GM12874 (cell line): ENCODE data around the gene KEL.

ENCODE experiments used
- TF ChIP-seq, protein P1 (sequence below): IDR thresholded peaks from 2 replicates; pipeline ENCODE4 v1.5.1; 2011; ENCODE audit warnings: low read depth, mild to moderate bottlenecking, control low read depth, low read length, moderate library complexity; ENCODE audit not compliant: insufficient read depth

Gene KEL

DNA sequence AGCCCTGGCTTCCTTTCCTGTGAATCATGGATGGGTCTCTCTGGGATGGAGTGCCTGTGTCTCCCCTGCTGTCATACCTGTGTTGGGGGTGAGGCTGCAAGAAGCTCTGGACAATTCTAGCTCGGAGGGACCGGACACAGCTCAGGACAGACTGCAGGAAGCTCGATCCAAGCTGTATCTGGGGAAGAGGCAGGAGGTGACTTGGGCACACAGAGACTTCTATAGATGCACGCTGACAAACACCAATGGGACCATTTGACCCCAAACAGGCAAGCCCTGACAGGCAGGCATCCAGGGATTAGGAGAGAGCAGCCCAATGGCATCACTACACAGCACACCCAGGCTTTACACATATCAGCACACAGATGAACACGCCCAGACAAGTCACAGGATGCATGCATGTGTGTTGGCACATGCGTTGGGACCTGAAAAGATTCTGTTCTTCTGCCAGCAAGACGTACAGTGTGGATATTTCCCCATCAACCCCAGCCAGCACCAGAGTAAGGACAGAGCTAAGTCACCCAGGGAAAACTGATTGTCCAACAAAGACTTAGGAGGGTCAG lies 18.4 kb downstream of the KEL start:
- TF ChIP-seq, protein P1, sequence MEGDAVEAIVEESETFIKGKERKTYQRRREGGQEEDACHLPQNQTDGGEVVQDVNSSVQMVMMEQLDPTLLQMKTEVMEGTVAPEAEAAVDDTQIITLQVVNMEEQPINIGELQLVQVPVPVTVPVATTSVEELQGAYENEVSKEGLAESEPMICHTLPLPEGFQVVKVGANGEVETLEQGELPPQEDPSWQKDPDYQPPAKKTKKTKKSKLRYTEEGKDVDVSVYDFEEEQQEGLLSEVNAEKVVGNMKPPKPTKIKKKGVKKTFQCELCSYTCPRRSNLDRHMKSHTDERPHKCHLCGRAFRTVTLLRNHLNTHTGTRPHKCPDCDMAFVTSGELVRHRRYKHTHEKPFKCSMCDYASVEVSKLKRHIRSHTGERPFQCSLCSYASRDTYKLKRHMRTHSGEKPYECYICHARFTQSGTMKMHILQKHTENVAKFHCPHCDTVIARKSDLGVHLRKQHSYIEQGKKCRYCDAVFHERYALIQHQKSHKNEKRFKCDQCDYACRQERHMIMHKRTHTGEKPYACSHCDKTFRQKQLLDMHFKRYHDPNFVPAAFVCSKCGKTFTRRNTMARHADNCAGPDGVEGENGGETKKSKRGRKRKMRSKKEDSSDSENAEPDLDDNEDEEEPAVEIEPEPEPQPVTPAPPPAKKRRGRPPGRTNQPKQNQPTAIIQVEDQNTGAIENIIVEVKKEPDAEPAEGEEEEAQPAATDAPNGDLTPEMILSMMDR, result no peak

DNA sequence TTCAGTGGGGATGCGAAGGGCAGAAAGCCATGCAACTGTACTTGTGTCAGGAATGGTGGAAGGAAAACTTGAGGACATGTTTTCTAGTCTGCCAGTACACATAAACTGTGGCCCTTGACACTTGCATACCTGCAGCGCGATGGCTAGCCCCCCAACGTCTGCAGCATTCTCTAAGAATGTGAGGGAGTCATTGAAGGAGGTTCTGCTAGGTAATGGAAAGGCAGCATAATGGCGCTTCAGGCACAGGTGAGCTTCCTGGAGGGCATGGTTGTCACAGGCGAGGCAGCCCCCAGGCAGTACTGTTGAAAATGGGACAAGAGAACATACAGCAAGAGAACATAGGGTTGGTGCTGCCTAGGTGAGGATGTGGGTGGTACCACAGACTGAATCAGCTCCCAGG lies 19.4 kb downstream of the KEL start:
- TF ChIP-seq, protein P1, result no peak

DNA sequence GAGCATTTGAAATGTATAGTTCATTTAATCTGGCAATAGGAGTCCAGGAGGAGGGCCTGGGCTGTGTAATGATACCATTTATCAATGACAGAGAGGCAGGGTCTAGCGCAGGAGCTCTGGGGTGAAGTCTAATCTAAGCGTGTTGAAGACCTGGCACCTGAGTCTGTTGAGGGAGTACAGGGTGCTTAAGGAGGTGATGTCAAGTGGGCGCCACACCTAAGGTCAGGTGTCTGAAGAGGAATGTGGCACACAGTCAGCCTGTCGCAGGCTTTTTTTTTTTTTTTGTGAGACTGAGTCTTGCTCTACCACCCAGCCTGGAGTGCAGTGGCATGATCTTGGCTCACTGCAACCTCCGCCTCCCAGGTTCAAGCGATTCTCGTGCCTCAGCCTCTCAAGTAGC lies 20.6 kb downstream of the KEL start:
- TF ChIP-seq, protein P1, result no peak

DNA sequence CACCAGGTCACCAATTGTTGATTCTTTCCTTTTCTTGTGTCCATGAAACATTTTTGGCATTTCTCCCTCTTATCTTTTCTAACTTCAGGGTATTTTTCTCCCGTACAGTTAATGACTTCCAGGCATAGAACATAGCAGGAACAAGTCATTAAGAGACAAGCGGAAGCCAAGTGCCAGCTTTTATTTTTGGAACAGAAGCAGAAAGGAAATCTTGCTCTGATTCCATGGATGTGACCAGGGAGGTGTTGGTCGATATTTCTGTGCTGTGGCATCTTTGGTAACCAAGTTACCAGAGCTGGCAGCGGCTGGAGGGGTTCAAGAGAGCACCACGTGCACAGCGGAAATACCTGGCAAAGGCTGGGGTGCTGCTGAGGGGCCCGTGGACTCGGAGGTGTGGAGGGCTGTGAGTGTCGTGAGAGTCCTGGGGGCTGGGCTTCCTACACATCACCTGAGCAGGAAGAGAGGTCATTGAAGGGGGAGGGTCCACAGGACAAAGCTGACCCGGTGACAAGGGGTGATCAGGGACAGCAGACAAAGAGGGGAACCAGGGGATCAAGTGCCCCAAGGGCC lies 21.1 kb downstream of the KEL start:
- TF ChIP-seq, protein P1, result no peak

DNA sequence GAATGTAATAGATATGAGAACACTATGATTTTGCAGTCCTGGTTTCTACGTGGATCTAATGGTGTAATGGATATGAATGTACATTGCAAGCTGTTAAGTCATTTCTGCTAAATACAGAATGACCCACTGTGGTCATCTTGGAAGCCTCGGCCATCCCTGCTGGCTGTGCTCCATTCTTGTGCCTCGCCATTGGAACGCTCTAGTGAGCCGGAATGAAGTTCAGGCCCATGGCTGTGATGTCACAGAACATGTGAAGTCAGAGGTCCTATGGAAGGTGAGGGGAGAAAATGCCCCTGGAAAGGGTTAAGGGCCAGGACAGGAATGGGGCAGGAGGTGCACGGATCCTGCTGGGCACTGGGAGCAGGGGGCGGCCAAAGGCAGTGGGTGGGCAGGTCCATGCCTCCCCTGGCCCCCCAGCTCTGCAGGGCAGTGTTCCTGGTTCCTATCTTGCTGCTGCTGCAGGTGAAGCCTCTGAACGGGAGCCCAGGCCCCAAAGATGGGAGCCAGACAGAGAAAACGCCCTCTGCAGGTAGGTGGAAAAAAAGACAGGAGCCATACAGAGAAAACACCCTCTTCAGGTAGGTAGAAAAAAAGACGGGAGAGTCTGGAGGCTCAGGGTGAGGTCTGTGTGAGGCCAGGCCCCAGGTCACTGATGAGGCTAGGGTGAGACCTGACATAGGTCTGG lies 22.8 kb downstream of the KEL start, which contains the start of gene LLCFC1:
LLCFC1 (plus strand) TSS at position 259 of the 685 bp plus-strand sequence; CDS start at position 397, 138 bp downstream.
- TF ChIP-seq, protein P1, result peak; percentile 25; the same call in 1 of the 2 replicates

DNA sequence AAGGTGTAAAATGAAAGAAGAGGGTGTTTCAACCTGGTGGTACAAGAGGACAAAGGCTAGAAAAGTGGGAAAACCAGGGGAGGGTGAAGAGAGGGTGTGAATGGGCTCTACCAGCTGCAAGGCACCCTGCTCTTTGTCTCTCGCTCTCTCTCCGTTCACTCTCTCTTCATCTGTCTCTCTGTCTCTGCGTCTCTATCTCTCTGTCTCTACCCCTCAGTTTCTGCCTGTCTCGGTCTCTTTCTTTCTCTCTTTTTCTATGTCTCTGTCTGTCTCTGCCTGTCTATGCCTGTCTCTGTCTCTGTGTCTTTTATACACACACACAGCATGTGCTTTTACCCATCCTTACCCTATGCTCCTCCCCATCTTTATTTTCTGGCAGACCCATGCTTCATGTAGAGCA lies 23.6 kb downstream of the KEL start:
- TF ChIP-seq, protein P1, result no peak

DNA sequence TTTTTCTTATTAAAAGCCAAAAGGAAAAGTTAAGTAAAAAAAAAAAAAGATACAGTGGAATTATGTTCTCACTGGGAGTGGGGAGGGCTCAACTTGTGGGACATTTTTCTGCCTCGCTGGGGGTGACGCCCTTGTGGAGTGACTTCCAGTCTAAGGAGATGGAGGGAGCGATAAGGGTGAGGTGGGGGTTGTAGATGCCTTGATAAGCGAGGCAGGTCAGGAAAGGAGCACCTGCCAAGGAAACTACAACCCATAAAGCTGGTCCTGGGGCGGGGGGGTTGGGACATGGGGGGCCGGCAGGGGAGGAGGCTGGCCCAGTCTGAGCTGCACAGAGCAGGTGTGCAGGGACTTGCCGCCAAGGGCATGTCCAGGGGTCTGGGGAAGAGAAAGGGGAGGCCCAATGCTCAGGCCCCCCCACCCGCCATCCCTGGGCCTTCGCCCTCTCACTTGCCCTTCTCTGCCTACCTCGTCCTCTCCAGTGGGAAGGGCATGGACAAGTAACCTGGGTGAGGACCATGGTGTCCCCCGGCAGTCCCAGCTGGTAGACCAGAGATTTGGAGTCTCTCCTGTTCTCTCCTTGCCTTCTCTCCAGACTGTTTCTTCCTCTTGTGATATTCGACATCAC lies 26.1 kb downstream of the KEL start:
- TF ChIP-seq, protein P1, result no peak
